Measurements from ENCODE around the gene RAB9B.

DNA sequence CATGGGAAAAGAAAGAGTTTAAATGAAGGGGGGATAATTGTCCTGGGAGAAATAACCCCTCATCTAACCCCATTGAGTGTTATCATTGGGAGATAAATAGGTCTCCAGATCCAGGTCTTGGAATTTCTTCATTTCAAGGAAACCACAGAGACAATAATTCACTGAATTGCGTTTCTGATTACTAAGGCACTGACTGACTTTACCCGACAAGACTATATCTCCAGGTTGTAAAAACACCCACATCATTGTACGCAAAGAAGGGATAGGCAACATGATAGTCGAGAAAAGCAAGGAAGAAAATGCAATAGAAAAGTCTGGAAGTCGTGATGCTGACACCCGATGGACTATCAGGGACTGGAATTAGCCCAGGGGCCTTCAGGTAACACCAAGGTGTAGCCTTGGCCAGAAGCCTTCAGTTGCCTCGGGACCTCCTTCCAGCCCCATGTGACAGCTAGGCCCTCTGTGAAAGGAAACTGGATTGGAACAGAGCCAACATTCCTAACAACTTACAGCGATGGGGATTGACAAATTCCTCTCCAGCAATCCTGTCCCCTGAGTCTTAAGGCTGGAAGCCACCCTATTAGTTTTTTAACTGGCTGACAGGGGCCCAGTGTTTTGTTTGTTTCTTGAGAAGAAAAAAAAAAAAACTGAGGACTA lies 46.5 kb upstream of the RAB9B start:
- TF ChIP-seq, protein P1, sequence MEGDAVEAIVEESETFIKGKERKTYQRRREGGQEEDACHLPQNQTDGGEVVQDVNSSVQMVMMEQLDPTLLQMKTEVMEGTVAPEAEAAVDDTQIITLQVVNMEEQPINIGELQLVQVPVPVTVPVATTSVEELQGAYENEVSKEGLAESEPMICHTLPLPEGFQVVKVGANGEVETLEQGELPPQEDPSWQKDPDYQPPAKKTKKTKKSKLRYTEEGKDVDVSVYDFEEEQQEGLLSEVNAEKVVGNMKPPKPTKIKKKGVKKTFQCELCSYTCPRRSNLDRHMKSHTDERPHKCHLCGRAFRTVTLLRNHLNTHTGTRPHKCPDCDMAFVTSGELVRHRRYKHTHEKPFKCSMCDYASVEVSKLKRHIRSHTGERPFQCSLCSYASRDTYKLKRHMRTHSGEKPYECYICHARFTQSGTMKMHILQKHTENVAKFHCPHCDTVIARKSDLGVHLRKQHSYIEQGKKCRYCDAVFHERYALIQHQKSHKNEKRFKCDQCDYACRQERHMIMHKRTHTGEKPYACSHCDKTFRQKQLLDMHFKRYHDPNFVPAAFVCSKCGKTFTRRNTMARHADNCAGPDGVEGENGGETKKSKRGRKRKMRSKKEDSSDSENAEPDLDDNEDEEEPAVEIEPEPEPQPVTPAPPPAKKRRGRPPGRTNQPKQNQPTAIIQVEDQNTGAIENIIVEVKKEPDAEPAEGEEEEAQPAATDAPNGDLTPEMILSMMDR (IDR thresholded peaks at IDR 0.05) = no peak
- TF ChIP-seq EZH2 (IDR thresholded peaks at IDR 0.05; ENCODE audit: borderline replicate concordance, insufficient read depth, low read depth, low read length, poor library complexity, severe bottlenecking) = no peak

Data from B cell (primary cell).